K562 (cell line): ENCODE data around the gene NONO. TPM values are rescaled to one million over a fixed set of nuclear protein-coding genes. Genes with fewer than 3 reads are reported as not detected.

Experiments used
- DMBX1 ChIP-seq: fragments of 250-450 bp; sonication (Bioruptor Pico); IDR thresholded peaks from 2 replicates; pipeline ENCODE4 v1.8.0; 2022; ENCODE audit warnings: inconsistent platforms, mild to moderate bottlenecking, moderate library complexity, borderline replicate concordance
- EGR1 ChIP-seq: fragments of 450-650 bp; conservative IDR thresholded peaks from 2 replicates; pipeline ENCODE4 v1.6.1; 2017; ENCODE audit warnings: mild to moderate bottlenecking
- FOXJ3 ChIP-seq: sonication (generic); formaldehyde crosslinking; IDR thresholded peaks from 2 replicates; pipeline ENCODE4 v1.4.0; 2020; ENCODE audit warnings: mild to moderate bottlenecking, missing genetic modification reagents
- GABPB2 ChIP-seq: fragments of 250-450 bp; sonication (Bioruptor Pico); conservative IDR thresholded peaks from 2 replicates; pipeline ENCODE4 v1.5.1; 2021; ENCODE audit warnings: mild to moderate bottlenecking
- MYNN ChIP-seq, 2 experiments: sonication (generic); formaldehyde crosslinking in 1 of 2; IDR thresholded peaks; 2 replicates each; pipeline versions ENCODE4 v1.5.0 to v1.6.1; 2016 to 2020; ENCODE audit warnings: antibody characterized with exemption in 1 of 2, missing genetic modification reagents in 1 of 2
- SNIP1 ChIP-seq: fragments of 450-650 bp; IDR thresholded peaks from 2 replicates; pipeline ENCODE4 v1.7.1; 2017; ENCODE audit warnings: low read depth, mild to moderate bottlenecking
- SOX6 ChIP-seq: fragments of 450-650 bp; IDR thresholded peaks from 2 replicates; pipeline ENCODE4 v1.6.1; 2014; ENCODE audit warnings: mild to moderate bottlenecking
- TFAM ChIP-seq: fragments of 250-450 bp; sonication (Bioruptor Pico); conservative IDR thresholded peaks from 2 replicates; pipeline ENCODE4 v1.5.0; 2021; ENCODE audit warnings: mild to moderate bottlenecking, moderate library complexity
- ZFP36 ChIP-seq: fragments of 150-350 bp; IDR thresholded peaks from 2 replicates; pipeline ENCODE4 v1.6.1; 2018; ENCODE audit warnings: low read length, low read depth; ENCODE audit not compliant: partially characterized antibody
- polyA plus RNA-seq, 8 experiments: library from polyadenylated mRNA; depleted of rRNA in 4 of 8; stranded (reverse) in 5 of 8; unstranded in 3 of 8; fragments of >200 nt; fragmentation: Nextera tagmentation in 2 of 8; fragmentation: Illumina TruSeq in 1 of 8; extraction: Ambion mirVana in 2 of 8; extraction: Trizol in 1 of 8; gene quantifications; 2 replicates each; pipeline versions ENCODE4 v1.2.1 to v1.2.3, GENCODE V29; 2011 to 2014; ENCODE audit warnings: inconsistent platforms in 1 of 8, missing spikeins in 1 of 8
- total RNA-seq, 7 experiments: library from RNA; depleted of rRNA in 6 of 7; stranded (reverse); fragments of >200 nt in 6 of 7; fragmentation: Illumina TruSeq in 2 of 7; extraction: Trizol in 2 of 7; gene quantifications; 2 replicates each; pipeline versions ENCODE4 v1.2.1 to v1.2.3, GENCODE V29; 2011 to 2021; ENCODE audit warnings: low replicate concordance in 1 of 7
- TF ChIP-seq, protein P1 (sequence below): sonication (generic); formaldehyde crosslinking; IDR thresholded peaks from 2 replicates; pipeline ENCODE4 v1.8.0; 2023; ENCODE audit warnings: mild to moderate bottlenecking, missing genetic modification reagents
- TF ChIP-seq, protein P2 (sequence below): fragments of 250-450 bp; sonication (Bioruptor Pico); IDR thresholded peaks from 2 replicates; pipeline ENCODE4 v1.8.0; 2022; ENCODE audit warnings: inconsistent platforms, mild to moderate bottlenecking, moderate library complexity, borderline replicate concordance
- TF ChIP-seq, protein P3 (sequence below): IDR thresholded peaks from 2 replicates; pipeline ENCODE4 v1.6.1; 2016; ENCODE audit warnings: missing genetic modification characterization, missing compliant biosample characterization

The NONO gene
- total and polyA plus RNA-seq, 9 of the 15 experiments (the other 6 are each of a cell fraction or from before 2014, with no cell fraction given): 333 to 651 (median 451) TPM

DNA sequence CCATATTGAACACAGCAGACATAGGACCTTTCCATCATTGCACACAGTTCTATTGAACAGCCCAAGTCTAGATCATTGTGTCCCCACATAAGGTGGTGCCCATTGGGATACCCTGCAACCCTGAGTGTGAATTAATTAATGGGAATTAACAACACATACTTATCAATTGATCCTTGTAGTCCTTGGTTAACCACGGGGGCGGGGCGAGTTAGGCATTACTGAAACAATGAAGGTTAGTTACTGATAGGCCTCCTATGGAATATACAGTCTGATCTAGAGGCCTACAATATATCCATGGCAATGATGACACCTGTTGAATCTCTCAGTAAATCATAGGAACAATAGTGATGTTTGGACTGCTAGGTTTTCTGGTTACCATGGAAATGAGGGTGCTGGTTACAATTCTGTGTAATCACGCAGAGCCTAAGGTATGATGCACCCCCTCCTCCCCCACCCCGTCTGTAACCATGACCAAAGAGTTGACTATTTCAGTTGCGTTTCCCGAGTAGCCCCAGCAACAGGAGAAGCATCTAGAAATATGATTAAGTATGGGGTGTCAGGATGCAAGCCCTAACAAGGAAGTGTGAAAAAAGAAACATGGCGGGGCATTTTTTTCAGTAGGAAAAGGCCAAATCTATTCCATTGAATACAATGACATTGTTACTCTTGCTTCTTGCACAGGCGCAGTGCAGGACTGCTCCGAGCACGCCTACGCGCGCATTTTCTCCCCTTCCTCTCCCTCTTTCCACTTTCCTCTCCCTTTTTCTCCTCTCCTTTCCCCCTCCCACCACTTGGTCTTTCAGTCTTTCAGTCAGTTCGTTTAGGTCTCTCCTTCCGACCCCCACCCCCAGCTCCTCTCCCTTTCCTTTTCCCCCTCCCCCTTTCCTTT is 677 bp upstream of the NONO start (continued):
- TF ChIP-seq, protein P1, sequence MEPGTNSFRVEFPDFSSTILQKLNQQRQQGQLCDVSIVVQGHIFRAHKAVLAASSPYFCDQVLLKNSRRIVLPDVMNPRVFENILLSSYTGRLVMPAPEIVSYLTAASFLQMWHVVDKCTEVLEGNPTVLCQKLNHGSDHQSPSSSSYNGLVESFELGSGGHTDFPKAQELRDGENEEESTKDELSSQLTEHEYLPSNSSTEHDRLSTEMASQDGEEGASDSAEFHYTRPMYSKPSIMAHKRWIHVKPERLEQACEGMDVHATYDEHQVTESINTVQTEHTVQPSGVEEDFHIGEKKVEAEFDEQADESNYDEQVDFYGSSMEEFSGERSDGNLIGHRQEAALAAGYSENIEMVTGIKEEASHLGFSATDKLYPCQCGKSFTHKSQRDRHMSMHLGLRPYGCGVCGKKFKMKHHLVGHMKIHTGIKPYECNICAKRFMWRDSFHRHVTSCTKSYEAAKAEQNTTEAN (CRISPR knock-in tag): no peak
- TF ChIP-seq, protein P2, sequence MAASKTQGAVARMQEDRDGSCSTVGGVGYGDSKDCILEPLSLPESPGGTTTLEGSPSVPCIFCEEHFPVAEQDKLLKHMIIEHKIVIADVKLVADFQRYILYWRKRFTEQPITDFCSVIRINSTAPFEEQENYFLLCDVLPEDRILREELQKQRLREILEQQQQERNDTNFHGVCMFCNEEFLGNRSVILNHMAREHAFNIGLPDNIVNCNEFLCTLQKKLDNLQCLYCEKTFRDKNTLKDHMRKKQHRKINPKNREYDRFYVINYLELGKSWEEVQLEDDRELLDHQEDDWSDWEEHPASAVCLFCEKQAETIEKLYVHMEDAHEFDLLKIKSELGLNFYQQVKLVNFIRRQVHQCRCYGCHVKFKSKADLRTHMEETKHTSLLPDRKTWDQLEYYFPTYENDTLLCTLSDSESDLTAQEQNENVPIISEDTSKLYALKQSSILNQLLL (CRISPR knock-in tag): no peak
- TF ChIP-seq, protein P3, sequence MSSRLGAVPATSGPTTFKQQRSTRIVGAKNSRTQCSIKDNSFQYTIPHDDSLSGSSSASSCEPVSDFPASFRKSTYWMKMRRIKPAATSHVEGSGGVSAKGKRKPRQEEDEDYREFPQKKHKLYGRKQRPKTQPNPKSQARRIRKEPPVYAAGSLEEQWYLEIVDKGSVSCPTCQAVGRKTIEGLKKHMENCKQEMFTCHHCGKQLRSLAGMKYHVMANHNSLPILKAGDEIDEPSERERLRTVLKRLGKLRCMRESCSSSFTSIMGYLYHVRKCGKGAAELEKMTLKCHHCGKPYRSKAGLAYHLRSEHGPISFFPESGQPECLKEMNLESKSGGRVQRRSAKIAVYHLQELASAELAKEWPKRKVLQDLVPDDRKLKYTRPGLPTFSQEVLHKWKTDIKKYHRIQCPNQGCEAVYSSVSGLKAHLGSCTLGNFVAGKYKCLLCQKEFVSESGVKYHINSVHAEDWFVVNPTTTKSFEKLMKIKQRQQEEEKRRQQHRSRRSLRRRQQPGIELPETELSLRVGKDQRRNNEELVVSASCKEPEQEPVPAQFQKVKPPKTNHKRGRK (tag): peak; percentile 85
- TF ChIP-seq SOX6 (0 out of 2 replicates have a peak, but pooled peaks have one; percentile 21), MYNN (IDR thresholded peaks at IDR 0.05) (no peak), MYNN (CRISPR knock-in tag; IDR thresholded peaks at IDR 0.05) (no peak), GABPB2 (CRISPR knock-in tag) (no peak), SNIP1 (no peak), ZFP36 (no peak), EGR1 (peak; percentile 94), DMBX1 (CRISPR knock-in tag) (no peak), FOXJ3 (CRISPR knock-in tag) (no peak), TFAM (CRISPR knock-in tag) (no peak)
